K562 (cell line): ENCODE data around the gene AAGAB. TPM values are rescaled to one million over a fixed set of nuclear protein-coding genes. Genes with fewer than 3 reads are reported as not detected.

Experiments
- ATAC-seq: fragments of 200-7000 bp; cut with Tn5 transposase; 3 replicates; pipeline ENCODE4 v1.9.1; 2020; ENCODE audit warnings: moderate library complexity
- BruUV-seq: library from RNA; stranded (reverse); fragments of 400-500 nt; replicated peaks from 2 replicates; lab custom pipeline; 2021; lab: Mats Ljungman, UMichigan
- CTCF ChIA-PET: fragments of 300-600 bp; formaldehyde crosslinking; extraction: SDS; loops from one replicate; lab custom pipeline; 2021; ENCODE audit warnings: low intra/inter-chr PET ratio; lab: Yijun Ruan, JAX
- POLR2A ChIA-PET: fragments of 300-600, 350-650 bp; sonication (Branson Sonifier 250); formaldehyde crosslinking; extraction: SDS; loops from one replicate; lab custom pipeline; 2021; ENCODE audit warnings: antibody characterized with exemption, inconsistent platforms; lab: Yijun Ruan, JAX
- DNase-seq, 4 experiments: peaks; one replicate each; pipeline versions ENCODE4 v3.0.0 to v3.0.0-alpha.2; 2011 to 2018; ENCODE audit warnings: low spot score in 3 of 4, mixed read lengths in 3 of 4; ENCODE audit errors: extremely low read depth in 1 of 4
- FAIRE-seq: peaks from 2 replicates; lab custom pipeline; 2011; peaks lifted over from hg19 to GRCh38; lab: Jason Lieb, UNC
- H2AFZ ChIP-seq: 2 replicates; pipeline ENCODE4 v1.6.0; 2011; ENCODE audit warnings: low read depth, low read length, control low read depth, inconsistent platforms
- H3K27ac ChIP-seq: fragments of 200-600 bp; 3 replicates; pipeline ENCODE4 v1.8.0; 2011; ENCODE audit warnings: low read depth, mild to moderate bottlenecking, control low read depth, inconsistent platforms, low read length, moderate library complexity, mixed read lengths; ENCODE audit errors: extremely low read depth
- H3K27me3 ChIP-seq, 2 experiments: fragments of 300-600 bp in 1 of 2; 2 replicates in 1 of 2; 3 replicates in 1 of 2; pipeline versions ENCODE4 v1.6.0 to v1.8.0; 2011; ENCODE audit warnings: inconsistent platforms in 2 of 2, low read length in 2 of 2, mild to moderate bottlenecking in 1 of 2, mixed read lengths in 1 of 2, moderate library complexity in 1 of 2; ENCODE audit not compliant: control insufficient read depth in 2 of 2, insufficient read depth in 2 of 2
- H3K36me3 ChIP-seq: fragments of 300-600 bp; 3 replicates; pipeline ENCODE4 v1.8.0; 2011; ENCODE audit warnings: mild to moderate bottlenecking, low read length, inconsistent platforms; ENCODE audit not compliant: control insufficient read depth, insufficient read depth
- H3K4me1 ChIP-seq, 2 experiments: fragments of 200-600 bp in 1 of 2; replicated peaks in 1 of 2; 2 replicates in 1 of 2; 3 replicates in 1 of 2; pipeline versions ENCODE4 v1.5.1 to v1.8.0; 2011; ENCODE audit warnings: inconsistent platforms in 2 of 2, low read length in 2 of 2, mild to moderate bottlenecking in 1 of 2, mixed read lengths in 1 of 2, moderate library complexity in 1 of 2; ENCODE audit not compliant: control insufficient read depth in 2 of 2, insufficient read depth in 2 of 2
- H3K4me2 ChIP-seq: 2 replicates; pipeline ENCODE4 v1.6.1; 2011; ENCODE audit warnings: low read length, control low read depth, inconsistent platforms, mixed read lengths; ENCODE audit not compliant: insufficient read depth
- H3K4me3 ChIP-seq: fragments of 200-600 bp; sonication (generic), shearing (Covaris generic); 2 replicates; pipeline ENCODE4 v1.5.1; 2016; ENCODE audit warnings: control low read depth, inconsistent platforms
- H3K79me2 ChIP-seq: fragments of 200-600 bp; 3 replicates; pipeline ENCODE4 v1.8.0; 2011; ENCODE audit warnings: low read length, inconsistent platforms; ENCODE audit not compliant: control insufficient read depth, insufficient read depth
- H3K9ac ChIP-seq, 2 experiments: 2 replicates each; pipeline versions ENCODE4 v1.6.0 to v1.6.1; 2011; ENCODE audit warnings: low read depth in 2 of 2, low read length in 2 of 2, control low read depth in 1 of 2, inconsistent platforms in 1 of 2, mild to moderate bottlenecking in 1 of 2, mixed read lengths in 1 of 2; ENCODE audit not compliant: insufficient read depth in 1 of 2
- H3K9me1 ChIP-seq: one replicate; pipeline ENCODE4 v1.6.0; 2011; ENCODE audit warnings: inconsistent platforms, mild to moderate bottlenecking, low read length, moderate library complexity; ENCODE audit not compliant: control insufficient read depth, insufficient read depth
- H3K9me3 ChIP-seq: replicated peaks from 2 replicates; pipeline ENCODE4 v1.5.1; 2011; ENCODE audit warnings: low read depth, low read length, inconsistent platforms; ENCODE audit not compliant: control insufficient read depth, insufficient read depth
- H4K20me1 ChIP-seq: replicated peaks from 2 replicates; pipeline ENCODE4 v1.6.1; 2011; ENCODE audit warnings: low read length, inconsistent platforms, mixed read lengths; ENCODE audit not compliant: control insufficient read depth, insufficient read depth
- BCOR ChIP-seq: fragments of 450-650 bp; IDR thresholded peaks from 2 replicates; pipeline ENCODE4 v1.6.1; 2016
- DNMT1 ChIP-seq: fragments of 450-650 bp; IDR thresholded peaks from 2 replicates; pipeline ENCODE4 v1.6.1; 2016; ENCODE audit warnings: antibody characterized with exemption, mild to moderate bottlenecking
- ETV1 ChIP-seq: fragments of 450-650 bp; conservative IDR thresholded peaks from 2 replicates; pipeline ENCODE4 v1.6.1; 2016; ENCODE audit warnings: missing genetic modification characterization, control low read depth, low read depth, missing compliant biosample characterization
- FOSL1 ChIP-seq: fragments of 200-800 bp; sonication (Bioruptor generic); conservative IDR thresholded peaks from 2 replicates; pipeline ENCODE4 v1.6.1; 2016; ENCODE audit warnings: missing genetic modification characterization, missing compliant biosample characterization
- TRIM24 ChIP-seq, 2 experiments: fragments of 450-650 bp; IDR thresholded peaks; 2 replicates each; pipeline ENCODE4 v1.6.1; 2016
- XRCC5 ChIP-seq: fragments of 200-400 bp; formaldehyde crosslinking; IDR thresholded peaks from 2 replicates; pipeline ENCODE4 v1.6.1; 2017; ENCODE audit warnings: low read depth, mild to moderate bottlenecking, low read length
- ZNF217 ChIP-seq: sonication (generic); formaldehyde crosslinking; IDR thresholded peaks from 2 replicates; pipeline ENCODE4 v1.8.0; 2022; ENCODE audit warnings: mild to moderate bottlenecking, missing genetic modification reagents
- ZNF431 ChIP-seq: sonication (generic); formaldehyde crosslinking; IDR thresholded peaks from 2 replicates; pipeline ENCODE4 v1.8.0; 2022; ENCODE audit warnings: mild to moderate bottlenecking, missing genetic modification reagents
- WGBS: fragments of 100-300 bp; shearing (Covaris generic); methylation state at CpG from one replicate; pipeline ENCODE4 v1.1.6; 2016; ENCODE audit warnings: low coverage, mixed read lengths; ENCODE audit not compliant: insufficient coverage; ENCODE audit errors: missing lambda C conversion rate; 5-methylcytosine and 5-hydroxymethylcytosine counted together
- in situ Hi-C: fragments of 300-500 bp; cut with MboI; formaldehyde crosslinking; loops from 4 replicates; pipeline ENCODE4 v1.15.0; 2018; ENCODE audit warnings: inconsistent platforms, mixed read lengths
- intact Hi-C: fragments of 100-400 bp; cut with micrococcal nuclease; formaldehyde crosslinking; loops from 2 replicates; pipeline ENCODE4 v1.14.2; 2022
- polyA plus RNA-seq, 8 experiments: library from polyadenylated mRNA; depleted of rRNA in 4 of 8; stranded (reverse) in 5 of 8; unstranded in 3 of 8; fragments of >200 nt; fragmentation: Nextera tagmentation in 2 of 8; fragmentation: Illumina TruSeq in 1 of 8; extraction: Ambion mirVana in 2 of 8; extraction: Trizol in 1 of 8; gene quantifications; 2 replicates each; pipeline versions ENCODE4 v1.2.1 to v1.2.3, GENCODE V29; 2011 to 2014; ENCODE audit warnings: inconsistent platforms in 1 of 8, missing spikeins in 1 of 8
- total RNA-seq, 7 experiments: library from RNA; depleted of rRNA in 6 of 7; stranded (reverse); fragments of >200 nt in 6 of 7; fragmentation: Illumina TruSeq in 2 of 7; extraction: Trizol in 2 of 7; gene quantifications; 2 replicates each; pipeline versions ENCODE4 v1.2.1 to v1.2.3, GENCODE V29; 2011 to 2021; ENCODE audit warnings: low replicate concordance in 1 of 7
- TF ChIP-seq, protein P1 (sequence below), 2 experiments: fragments of 450-650 bp; IDR thresholded peaks; 2 replicates each; pipeline ENCODE4 v1.6.1; 2018; ENCODE audit warnings: mild to moderate bottlenecking in 2 of 2, low read depth in 1 of 2; ENCODE audit not compliant: partially characterized antibody in 2 of 2
- TF ChIP-seq, protein P2 (sequence below): sonication (generic); formaldehyde crosslinking; IDR thresholded peaks from 2 replicates; pipeline ENCODE4 v1.8.0; 2022; ENCODE audit warnings: mild to moderate bottlenecking, missing genetic modification reagents
- TF ChIP-seq, protein P3 (sequence below): fragments of 450-650 bp; IDR thresholded peaks from 2 replicates; pipeline ENCODE4 v1.6.1; 2018; ENCODE audit warnings: mild to moderate bottlenecking, low read depth; ENCODE audit not compliant: partially characterized antibody
- TF ChIP-seq, protein P4 (sequence below): sonication (generic); formaldehyde crosslinking; IDR thresholded peaks from 2 replicates; pipeline ENCODE4 v1.8.1; 2023; ENCODE audit warnings: mild to moderate bottlenecking, missing genetic modification reagents
- TF ChIP-seq, protein P5 (sequence below): fragments of 450-650 bp; IDR thresholded peaks from 2 replicates; pipeline ENCODE4 v1.7.0; 2016; ENCODE audit warnings: borderline replicate concordance

The AAGAB gene
- total and polyA plus RNA-seq, 9 of the 15 experiments (the other 6 are each of a cell fraction or from before 2014, with no cell fraction given): 17.8 to 109 (median 58.3) TPM

DNA sequence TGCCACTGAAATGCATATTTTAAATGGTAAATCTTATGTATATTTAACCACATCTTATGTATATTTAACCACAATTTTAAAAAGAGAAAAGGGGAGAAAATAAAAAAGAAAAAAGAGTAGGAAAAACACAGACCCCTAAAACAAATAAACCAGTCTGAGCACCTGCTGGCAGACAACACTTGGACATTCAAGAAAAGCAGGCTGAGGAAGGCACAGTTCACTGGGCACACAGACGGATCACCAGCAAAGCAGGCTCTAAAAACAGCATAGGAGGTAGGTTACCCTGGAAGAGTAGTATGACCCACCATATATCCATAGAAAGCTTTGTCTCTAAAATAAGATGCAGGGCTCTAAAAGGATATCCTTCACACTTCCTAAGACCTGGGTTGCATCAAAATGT is 27.0 kb downstream of the AAGAB start:
- no peak overlapping the region for H3K4me3 ChIP-seq
- H3K4me1 ChIP-seq: no peaks in the 10 kb centered on the region
- H2AFZ ChIP-seq: no peak overlapping the region
- no peak overlapping the region for H3K27ac ChIP-seq
- WGBS: 93% methylated on average over 1 of the region's 1 CpG
- H3K27me3 ChIP-seq: no peaks in the 10 kb centered on the region
- H4K20me1 ChIP-seq: no peaks in the 10 kb centered on the region
- H3K9ac ChIP-seq: no peak overlapping the region
- H3K9me1 ChIP-seq: no peaks in the 10 kb centered on the region
- ChIA-PET CTCF (no interaction called here), POLR2A (no interaction called here)
- in situ Hi-C loops (no loop called here), intact Hi-C loops (no loop called here)
- no peak overlapping the region for H3K4me2 ChIP-seq
- FAIRE-seq (no peak), DNase-seq (no peak), ATAC-seq (no peak)
- no peaks in the 10 kb centered on the region for H3K9me3 ChIP-seq
- BruUV-seq: no TSS peak
- H3K79me2 ChIP-seq: no peaks in the 10 kb centered on the region
- peaks cover 50% of the 10 kb centered on the region for H3K36me3 ChIP-seq
- TF ChIP-seq TRIM24 (IDR thresholded peaks at IDR 0.05) (no peak), FOSL1 (tag) (no peak), DNMT1 (no peak), ZNF217 (CRISPR knock-in tag) (no peak), ZNF431 (CRISPR knock-in tag) (no peak), ETV1 (tag) (no peak), XRCC5 (no peak), BCOR (no peak)
- TF ChIP-seq, protein P1, sequence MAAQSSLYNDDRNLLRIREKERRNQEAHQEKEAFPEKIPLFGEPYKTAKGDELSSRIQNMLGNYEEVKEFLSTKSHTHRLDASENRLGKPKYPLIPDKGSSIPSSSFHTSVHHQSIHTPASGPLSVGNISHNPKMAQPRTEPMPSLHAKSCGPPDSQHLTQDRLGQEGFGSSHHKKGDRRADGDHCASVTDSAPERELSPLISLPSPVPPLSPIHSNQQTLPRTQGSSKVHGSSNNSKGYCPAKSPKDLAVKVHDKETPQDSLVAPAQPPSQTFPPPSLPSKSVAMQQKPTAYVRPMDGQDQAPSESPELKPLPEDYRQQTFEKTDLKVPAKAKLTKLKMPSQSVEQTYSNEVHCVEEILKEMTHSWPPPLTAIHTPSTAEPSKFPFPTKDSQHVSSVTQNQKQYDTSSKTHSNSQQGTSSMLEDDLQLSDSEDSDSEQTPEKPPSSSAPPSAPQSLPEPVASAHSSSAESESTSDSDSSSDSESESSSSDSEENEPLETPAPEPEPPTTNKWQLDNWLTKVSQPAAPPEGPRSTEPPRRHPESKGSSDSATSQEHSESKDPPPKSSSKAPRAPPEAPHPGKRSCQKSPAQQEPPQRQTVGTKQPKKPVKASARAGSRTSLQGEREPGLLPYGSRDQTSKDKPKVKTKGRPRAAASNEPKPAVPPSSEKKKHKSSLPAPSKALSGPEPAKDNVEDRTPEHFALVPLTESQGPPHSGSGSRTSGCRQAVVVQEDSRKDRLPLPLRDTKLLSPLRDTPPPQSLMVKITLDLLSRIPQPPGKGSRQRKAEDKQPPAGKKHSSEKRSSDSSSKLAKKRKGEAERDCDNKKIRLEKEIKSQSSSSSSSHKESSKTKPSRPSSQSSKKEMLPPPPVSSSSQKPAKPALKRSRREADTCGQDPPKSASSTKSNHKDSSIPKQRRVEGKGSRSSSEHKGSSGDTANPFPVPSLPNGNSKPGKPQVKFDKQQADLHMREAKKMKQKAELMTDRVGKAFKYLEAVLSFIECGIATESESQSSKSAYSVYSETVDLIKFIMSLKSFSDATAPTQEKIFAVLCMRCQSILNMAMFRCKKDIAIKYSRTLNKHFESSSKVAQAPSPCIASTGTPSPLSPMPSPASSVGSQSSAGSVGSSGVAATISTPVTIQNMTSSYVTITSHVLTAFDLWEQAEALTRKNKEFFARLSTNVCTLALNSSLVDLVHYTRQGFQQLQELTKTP (IDR thresholded peaks at IDR 0.05; ENCODE audit: low read depth in 1 of 2, partially characterized antibody in 2 of 2): no peak
- TF ChIP-seq, protein P2, sequence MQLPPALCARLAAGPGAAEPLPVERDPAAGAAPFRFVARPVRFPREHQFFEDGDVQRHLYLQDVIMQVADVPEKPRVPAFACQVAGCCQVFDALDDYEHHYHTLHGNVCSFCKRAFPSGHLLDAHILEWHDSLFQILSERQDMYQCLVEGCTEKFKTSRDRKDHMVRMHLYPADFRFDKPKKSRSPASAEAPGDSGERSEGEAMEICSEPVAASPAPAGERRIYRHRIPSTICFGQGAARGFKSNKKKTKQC (CRISPR knock-in tag): no peak
- TF ChIP-seq, protein P3, sequence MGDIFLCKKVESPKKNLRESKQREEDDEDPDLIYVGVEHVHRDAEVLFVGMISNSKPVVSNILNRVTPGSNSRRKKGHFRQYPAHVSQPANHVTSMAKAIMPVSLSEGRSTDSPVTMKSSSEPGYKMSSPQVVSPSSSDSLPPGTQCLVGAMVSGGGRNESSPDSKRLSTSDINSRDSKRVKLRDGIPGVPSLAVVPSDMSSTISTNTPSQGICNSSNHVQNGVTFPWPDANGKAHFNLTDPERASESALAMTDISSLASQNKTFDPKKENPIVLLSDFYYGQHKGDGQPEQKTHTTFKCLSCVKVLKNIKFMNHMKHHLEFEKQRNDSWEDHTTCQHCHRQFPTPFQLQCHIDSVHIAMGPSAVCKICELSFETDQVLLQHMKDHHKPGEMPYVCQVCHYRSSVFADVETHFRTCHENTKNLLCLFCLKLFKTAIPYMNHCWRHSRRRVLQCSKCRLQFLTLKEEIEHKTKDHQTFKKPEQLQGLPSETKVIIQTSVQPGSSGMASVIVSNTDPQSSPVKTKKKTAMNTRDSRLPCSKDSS: no peak
- TF ChIP-seq, protein P4, sequence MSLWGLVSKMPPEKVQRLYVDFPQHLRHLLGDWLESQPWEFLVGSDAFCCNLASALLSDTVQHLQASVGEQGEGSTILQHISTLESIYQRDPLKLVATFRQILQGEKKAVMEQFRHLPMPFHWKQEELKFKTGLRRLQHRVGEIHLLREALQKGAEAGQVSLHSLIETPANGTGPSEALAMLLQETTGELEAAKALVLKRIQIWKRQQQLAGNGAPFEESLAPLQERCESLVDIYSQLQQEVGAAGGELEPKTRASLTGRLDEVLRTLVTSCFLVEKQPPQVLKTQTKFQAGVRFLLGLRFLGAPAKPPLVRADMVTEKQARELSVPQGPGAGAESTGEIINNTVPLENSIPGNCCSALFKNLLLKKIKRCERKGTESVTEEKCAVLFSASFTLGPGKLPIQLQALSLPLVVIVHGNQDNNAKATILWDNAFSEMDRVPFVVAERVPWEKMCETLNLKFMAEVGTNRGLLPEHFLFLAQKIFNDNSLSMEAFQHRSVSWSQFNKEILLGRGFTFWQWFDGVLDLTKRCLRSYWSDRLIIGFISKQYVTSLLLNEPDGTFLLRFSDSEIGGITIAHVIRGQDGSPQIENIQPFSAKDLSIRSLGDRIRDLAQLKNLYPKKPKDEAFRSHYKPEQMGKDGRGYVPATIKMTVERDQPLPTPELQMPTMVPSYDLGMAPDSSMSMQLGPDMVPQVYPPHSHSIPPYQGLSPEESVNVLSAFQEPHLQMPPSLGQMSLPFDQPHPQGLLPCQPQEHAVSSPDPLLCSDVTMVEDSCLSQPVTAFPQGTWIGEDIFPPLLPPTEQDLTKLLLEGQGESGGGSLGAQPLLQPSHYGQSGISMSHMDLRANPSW (CRISPR knock-in tag): no peak
- TF ChIP-seq, protein P5, sequence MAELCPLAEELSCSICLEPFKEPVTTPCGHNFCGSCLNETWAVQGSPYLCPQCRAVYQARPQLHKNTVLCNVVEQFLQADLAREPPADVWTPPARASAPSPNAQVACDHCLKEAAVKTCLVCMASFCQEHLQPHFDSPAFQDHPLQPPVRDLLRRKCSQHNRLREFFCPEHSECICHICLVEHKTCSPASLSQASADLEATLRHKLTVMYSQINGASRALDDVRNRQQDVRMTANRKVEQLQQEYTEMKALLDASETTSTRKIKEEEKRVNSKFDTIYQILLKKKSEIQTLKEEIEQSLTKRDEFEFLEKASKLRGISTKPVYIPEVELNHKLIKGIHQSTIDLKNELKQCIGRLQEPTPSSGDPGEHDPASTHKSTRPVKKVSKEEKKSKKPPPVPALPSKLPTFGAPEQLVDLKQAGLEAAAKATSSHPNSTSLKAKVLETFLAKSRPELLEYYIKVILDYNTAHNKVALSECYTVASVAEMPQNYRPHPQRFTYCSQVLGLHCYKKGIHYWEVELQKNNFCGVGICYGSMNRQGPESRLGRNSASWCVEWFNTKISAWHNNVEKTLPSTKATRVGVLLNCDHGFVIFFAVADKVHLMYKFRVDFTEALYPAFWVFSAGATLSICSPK: no peak
